Hypothalamus (tissue), 51 donors: ENCODE results near the gene WIPI1.

Experiments used
- DNase-seq, 51 donors: peaks; one replicate each; lab custom pipeline; 2025; lab: John Stamatoyannopoulos, UW

WIPI1 gene

DNA sequence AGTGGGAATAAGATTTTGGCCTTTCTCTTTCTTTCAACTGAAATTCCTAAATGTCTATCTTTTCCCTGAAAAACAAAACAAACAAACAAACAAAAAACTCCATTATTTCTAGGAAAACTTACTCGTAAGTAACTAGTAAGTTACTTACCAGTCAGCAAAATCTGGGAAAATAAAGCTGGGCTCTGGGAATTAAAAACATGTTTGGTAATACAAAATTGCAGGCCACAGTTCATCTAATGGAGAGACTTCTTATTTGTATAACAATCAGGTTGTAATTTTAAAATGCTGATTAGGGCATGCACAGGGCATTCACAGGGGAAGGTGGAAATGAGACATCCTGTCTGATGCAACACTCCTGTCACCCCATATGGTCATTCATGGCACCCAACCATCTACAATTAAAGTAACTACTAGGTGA, 3.8 kb upstream of the WIPI1 start:
- no peak for DNase-seq

DNA sequence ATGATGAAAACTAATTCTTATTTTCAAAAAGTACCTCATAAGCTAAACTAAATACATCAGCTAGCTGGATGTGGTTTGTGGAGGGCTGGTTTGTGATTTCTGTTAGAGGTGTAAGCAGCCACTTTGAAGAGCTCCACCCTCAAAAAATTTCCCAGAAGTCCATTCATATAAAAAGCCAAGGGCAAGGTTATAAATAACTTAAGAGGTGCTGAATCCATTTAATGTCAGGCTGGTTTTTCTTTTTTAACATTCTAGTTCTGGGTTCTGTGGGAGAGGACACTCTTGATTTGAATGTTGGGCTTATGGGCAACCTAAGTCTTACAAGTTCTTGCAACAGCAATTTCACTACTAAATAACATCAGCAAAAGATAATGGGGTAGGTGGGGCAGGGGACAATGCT, 3.4 kb upstream of the WIPI1 start:
- DNase-seq = no peak

DNA sequence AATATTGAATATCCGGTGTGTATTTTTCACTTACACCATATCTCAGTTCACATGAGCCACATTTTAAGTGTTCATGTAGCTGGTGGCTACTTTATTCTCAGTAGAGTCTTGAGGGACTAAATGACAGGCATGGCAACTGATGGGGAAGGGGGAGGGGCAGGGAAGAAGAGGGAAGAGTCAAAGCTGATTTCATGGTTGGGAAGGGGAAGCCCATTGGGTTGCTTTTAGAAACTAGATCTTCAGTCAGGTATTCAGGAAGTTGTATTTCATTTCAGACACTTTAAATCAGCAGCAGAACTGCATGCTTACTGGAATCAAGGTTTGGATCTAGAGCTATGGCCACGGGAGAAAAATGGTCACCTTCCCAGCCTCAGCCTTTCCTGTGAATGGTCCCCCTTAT, 2.9 kb upstream of the WIPI1 start:
- no peak for DNase-seq

DNA sequence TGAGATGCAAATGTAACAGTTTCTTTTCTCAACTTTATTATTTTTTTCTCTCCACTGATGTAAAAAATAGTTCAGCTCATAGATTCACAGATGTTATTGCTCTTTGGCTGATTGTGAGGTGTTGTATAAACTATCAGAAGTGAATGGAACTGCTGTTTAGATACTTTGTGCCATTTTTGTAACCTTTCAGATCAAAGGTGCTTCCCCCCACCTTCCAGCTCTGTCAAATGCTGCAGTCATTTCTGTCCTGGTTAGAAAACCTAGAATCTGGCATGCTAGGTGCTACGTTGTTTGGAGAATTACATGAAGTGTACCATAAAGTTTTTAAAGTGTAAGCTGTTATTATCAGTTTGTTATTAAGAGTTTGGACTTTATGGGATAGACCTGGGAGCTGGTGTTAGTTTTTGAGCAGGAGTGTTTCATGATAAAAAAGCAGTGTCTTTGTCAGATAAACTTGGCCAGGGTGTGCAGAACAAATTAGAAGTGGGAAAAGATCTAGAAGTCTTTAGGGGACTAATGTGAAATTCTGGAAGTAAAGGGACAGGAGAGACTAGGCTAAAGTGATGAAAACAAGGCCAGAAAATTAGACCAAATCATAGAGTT, 1.8 kb upstream of the WIPI1 start:
- no peak for DNase-seq

DNA sequence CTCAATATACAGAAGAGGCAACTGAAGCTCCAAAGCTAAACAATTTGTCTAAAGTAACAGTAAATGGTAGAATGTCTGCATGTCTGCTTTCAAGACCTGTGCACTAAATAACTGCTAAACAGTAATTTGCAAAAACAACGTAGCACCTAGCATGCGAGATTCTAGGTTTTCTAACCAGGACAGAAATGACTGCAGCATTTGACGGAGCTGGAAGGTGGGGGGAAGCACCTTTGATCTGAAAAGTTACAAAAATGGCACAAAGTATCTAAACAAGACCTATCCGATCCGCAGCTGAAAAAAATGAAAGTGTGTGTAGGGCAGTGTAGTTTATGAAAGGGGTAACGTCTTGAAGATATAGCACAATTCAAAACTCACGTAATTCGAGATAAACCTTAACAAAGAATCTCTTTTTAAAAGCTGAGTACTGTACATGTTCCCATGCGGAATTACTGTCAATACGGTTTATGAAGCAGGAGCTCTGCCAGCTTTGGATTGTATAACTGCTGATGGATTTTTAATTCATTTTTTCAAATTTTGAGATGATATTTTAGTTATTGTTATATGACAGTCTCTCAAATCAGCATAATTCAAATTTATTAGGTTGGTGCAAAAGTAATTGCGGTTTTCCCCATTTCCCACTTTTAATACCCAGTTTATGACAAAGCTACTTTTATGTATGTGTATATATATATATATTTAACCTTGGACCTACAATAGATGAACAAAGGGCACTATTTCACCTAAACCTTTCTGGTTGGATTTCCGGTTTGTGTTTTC, 1.2 kb upstream of the WIPI1 start:
- DNase-seq = no peak

DNA sequence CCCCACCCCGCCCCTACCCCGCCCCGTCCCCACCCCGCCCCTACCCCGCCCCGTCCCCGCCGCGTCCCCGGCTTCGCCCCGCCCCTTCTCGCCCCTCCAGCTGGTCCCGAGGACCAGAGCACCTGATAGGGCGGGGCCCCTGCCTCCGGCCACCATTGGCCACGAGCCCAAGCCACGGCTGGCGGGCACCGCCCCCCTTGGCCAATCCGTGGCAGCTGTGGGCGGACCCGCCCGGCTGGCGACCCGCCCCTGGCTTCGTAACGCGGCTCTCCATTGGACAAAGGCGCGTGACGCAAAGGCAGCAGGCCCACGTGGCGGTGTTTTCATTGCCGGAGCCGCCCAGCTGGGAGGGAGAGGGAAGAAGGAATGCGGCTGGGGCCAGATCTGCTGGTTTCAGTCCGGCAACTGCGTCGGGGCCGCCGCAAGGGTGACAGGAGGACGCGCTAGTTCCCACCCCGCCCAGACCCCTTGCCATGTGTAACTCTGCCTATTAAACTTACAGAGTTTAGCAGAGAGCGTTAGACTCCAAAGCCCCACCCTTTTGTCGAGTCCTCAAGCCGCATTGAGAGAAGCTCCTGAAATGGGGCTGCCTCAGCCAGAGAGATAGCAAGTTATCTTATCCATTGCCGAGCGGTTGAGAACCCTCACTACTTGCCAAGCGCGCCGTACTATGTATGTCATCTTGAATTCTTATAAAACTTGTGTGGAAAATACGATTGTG, 403 bp upstream of the WIPI1 start:
- DNase-seq = peak; percentile 67 to 100 (median 99)

DNA sequence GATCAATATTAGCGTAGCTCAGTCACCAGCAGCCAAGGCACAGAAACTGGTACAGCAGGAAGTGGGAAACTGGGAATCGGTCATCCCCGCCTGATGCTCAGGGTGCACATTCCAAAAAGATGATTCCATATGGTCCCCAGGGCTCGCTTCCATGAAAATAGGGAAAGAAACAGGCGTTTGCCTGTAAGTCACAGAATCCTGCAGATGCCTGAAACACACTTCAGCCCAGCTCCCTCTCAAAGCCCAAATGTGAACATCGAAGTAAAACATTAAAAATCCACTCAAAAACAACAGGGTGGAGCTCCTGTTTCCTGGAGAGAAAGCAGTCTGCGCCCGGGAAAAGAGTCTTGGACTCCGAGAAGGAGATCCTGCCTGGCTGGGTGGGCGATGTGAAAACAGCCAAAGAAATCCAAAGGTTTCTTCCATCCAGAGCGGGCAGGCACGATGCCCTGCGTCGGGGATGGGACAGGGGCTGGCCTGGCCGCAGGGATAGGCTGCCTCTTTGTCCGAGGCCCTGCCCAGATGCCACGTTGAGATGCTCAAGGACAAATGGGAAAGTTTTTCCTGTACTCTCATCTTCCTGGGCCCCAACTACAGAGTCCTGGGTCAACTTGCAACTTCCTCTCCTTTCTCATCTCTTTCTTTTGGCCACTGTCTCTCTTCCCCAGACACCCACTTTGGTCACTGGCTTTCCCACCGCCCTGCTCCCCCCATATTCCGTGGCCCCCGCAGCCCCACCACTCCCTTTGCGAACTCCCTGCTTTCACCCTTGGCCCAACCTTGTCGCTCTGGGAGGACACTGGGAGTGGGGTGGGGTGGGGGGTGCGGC, 743 bp downstream of the WIPI1 start:
- peak in 47 of 51 donors; percentile 19 to 77 (median 54) for DNase-seq

DNA sequence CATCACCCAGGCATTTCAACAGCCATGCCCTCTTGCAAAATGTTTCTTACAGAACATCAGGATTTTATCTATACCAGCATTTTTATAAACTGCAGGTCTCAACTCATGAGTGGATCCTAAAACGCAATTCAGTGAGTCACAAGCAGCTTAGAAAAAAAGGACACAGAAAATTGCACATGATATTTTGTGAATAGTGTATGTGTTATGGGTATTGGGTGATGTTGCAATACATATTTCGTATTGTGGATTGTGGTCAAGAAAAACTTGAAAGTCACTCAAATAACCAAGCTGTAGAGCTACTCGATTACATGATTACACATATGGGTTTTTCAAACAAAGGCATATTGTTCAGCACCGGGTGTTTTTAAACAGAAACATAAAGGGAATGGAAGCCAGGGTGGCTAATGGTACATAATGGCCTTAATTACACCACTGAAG, 1.4 kb downstream of the WIPI1 start:
- no peak for DNase-seq

DNA sequence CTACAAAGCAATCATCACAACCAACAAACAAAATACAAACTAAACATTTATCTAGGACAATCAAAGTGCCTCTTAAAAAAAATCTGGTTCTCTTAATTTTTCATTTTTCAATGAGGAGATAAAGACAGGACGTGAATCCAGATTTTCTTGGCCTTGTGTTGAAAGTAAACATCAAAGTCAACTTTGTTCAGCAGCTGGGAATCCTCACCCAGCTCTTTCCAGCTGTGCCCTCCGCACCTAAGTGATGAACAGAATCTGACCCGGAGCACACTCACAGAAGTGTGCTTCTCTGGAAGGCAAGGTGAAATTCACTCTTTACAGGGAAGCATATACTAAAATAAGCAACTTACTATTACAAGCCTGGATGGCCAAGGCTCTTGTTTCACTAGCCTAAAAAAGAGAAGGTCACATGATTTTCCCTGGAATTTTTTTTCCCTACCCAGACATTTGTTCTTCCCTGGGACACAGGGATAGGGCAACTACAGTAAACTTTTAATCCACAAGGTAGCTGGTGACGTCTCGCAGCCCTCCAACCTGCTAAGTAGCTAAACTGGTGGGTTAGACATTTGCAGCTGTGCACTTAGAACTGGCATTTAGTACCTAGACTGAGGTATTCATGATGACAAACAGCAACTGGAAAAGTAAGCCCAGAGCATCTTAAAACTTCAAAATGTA, 3.2 kb downstream of the WIPI1 start:
- DNase-seq = no peak

DNA sequence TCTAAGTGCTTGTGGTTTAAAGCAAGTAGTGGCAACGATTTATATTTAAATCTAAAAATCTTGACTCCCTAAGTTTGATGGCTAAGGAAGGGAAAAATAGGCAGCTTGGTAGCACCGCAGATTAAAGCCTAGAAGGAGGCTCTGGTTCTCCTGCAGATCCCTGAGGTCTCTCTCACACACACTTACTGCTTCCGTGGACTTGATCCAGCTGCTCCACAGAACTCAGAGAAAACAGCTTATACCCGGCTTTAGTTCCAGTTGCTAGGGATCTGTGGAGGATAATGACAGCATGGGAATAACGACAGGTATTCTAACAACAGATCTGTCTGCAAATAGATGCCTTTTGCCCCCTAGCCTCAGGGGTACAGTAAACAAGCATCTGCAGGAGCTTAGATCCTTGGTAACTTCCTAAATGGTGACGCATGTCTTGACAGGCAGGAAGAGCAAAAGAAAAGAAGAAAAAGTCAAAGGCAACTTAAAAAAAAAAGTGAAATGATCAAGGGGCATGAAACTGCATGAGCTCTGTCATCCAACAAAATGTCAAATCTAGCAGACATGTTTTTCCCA, 4.5 kb downstream of the WIPI1 start:
- DNase-seq = no peak

DNA sequence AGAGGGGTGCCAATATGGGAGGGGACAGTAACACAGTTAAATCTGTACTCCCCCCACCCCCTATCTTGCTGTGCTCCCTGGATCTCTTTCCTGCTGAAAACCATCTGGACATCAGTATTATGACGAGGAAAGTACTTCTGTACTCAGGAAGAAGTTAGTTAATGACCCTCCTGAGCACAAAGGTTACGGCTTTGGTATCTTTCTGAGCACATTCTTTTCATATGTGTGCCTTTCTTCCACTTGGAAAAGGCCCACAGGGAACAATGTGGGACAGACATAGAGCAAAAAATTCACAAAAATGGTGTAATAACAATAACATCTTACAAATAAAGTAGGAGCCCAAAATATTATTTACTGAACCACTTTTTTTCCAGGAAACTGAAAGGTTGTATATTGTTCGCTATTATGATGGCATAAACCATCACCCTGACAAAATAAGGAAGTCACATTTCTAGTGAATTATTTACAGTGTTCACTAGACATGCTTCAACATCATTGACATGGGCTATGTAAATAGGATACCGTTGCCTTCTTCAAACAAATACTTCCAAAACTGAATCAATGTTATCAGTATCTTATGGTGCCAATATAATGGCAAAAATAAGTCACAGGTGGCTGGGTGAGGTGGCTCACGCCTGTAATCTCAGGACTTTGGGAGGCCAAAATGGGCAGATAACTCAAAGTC, 5.5 kb downstream of the WIPI1 start:
- no peak for DNase-seq

DNA sequence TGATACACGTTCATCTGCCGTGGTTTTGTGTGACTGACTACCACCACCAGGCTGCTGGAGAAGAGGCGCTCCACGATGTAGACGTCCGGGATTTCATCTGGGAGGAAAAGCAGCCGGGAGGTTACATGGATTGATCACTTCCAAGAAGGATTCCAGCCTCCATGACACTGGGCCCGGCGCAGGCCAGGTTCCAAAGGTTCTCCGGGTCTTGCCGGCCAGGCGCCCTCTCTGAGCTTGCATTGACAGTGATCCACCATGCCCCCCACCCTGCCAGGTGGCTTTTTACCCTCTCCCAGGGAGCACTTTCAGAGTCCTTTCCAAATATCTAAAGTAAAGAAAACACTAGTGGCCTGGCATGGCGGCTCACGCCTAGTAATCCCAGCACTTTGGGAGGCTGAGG, 6.5 kb downstream of the WIPI1 start:
- no peak for DNase-seq

DNA sequence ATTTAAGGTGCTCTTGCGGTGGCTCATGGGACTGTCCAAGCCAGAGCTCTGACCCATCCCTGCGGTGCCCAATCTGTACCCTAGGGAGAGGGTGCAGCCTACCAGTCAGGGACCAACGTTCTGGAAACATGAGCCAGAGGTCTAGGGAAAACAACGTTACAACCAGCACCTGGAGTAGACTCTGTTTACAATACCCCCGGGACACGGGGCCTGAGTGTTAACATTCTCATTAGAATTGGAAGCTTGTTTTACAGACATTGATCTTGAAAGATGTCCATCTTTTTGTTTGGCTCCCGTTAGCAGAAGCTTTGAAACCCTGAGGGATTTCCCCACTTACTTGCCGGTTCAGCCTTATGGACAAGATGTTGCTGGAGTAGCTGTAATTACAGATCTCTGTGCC, 6.9 kb downstream of the WIPI1 start:
- no peak for DNase-seq

DNA sequence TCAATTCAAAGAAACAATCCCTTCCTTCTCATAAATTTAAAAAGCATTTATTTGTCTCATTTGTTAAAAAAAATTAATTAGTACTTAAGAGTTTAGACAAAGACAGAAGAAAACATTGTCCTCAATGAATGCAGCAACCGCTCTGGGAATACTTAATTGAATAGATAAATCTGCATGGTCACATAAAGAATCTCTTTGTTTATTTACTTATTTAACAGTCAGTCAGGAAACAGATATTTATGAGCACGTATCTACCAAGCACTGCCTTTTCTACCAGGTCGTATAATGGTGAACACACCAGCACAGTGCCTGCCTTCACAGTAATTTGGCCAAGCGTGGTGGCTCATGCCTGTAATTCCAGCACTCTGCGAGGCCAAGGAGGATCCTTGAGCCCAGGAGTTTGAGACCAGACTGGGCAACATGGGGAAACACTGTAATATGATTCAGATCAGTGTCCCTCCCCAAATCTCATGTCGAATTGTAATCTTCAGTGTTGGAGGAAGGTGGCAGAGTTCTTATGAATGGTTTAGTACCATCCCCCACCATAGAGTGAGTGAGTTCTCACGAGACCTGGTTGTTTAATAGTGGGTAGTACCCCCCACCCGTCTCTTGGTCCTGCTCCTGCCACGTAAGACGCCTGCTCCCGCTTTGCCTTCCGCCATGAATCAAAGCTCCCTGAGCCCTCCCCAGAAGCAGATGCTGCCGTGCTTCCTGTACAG, 8.1 kb downstream of the WIPI1 start:
- DNase-seq = no peak

DNA sequence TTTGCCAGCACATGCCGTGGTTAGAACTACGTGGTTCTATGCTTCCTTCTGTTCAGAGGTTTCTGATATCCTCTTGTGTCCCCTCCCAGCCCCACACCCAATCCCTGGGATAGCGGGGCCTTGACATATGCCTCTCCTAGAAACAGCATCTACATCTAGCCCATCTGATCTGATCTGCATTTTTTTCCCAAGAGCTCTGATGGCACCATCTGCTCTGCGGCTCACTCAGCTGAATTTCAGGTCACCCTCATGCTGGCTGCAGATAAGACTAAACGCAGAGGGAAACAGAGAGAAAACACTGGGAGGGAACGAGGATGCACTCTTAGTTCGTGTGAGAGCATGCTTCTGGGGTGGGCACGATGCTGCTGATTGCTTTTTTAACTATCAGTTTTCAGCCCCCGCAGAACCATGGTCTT, 10.7 kb downstream of the WIPI1 start:
- DNase-seq = no peak

DNA sequence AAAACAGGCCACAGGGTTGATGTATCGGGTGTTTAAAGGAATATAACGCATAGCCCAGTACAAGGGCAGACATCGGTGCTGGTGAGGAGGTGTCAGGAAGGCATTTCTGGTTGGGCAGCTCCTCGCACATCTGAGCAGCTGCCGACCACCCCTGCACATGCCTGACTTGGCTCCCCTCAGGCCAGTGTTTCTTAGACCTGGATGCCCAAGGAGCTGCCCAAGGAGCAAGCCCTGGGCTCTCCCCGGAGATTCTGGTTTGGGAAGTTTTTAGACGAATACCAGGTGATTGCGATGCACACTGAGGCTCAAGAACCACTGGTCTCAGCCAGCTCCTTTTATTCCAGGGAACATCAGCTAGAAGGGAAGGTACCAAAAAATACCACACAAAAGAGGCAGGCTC, 11.6 kb downstream of the WIPI1 start:
- no peak for DNase-seq

DNA sequence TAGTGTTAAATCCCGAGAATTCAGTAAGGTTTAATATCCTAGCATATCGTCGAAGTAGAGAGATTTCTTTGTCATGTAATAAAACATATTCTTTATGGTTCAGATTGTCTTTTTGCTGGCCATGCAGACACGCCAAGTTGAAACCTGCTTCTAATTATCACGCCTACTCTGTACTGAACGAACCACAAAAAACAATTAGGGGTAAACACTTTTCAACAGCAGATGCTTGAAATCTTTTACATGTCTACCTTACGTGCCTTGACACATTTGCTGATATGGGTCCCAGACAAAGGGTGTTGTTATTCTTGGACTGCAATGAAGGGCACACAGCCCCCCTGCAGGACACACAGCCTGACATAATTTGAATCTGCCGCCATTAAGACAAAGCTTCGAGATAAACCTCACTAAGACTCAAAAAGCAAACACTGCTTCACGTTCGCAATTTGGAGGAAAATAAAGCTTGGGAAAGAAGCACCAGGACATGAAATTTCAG, 13.3 kb downstream of the WIPI1 start:
- DNase-seq = no peak

DNA sequence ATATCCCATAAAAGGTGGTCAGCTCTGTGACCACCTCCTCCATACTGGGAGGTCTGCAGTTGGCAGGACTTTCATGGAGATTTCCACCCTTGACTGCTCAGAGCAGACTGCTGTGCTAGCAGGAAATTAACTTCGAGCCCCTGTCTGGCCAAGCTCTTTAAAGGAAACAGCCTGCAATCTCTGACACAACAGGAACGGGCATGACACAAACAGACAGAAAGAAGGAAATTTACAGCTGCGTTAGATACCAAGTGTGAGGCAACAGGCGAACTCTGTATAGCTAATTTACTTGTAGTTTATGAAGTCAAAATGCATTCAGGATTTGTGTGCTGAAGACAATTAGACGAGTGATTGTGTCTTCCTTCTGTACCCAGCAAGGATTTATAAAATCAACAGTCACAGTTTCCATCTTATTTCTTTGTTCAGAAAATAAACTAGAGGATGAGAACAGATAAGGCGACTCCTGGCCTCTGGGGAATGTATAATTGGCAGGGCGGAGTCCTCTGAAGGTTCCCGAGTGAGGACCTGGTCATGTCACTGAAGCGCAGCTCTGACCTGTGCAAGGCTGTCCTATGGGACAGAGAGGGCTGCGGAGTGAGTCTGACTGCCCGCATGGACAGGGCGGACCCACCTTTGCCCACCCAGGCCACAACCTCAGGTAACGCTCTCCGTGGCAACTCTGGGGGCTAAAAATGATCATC, 16.1 kb downstream of the WIPI1 start:
- DNase-seq = peak in 3 of 51 donors; percentile 11 to 19 (median 13)
